HEK293 (cell line): ENCODE measurements around the gene COPZ1.

Experiments used
- WT1 ChIP-seq: fragments of 450-650 bp; formaldehyde crosslinking; IDR thresholded peaks from 2 replicates; pipeline ENCODE4 v1.5.1; 2016; ENCODE audit warnings: missing biosample characterization, missing genetic modification characterization
- TF ChIP-seq, protein P1 (sequence below): fragments of 450-650 bp; formaldehyde crosslinking; IDR thresholded peaks from 2 replicates; pipeline ENCODE4 v1.5.1; 2016; ENCODE audit warnings: missing biosample characterization, missing genetic modification characterization

DNA sequence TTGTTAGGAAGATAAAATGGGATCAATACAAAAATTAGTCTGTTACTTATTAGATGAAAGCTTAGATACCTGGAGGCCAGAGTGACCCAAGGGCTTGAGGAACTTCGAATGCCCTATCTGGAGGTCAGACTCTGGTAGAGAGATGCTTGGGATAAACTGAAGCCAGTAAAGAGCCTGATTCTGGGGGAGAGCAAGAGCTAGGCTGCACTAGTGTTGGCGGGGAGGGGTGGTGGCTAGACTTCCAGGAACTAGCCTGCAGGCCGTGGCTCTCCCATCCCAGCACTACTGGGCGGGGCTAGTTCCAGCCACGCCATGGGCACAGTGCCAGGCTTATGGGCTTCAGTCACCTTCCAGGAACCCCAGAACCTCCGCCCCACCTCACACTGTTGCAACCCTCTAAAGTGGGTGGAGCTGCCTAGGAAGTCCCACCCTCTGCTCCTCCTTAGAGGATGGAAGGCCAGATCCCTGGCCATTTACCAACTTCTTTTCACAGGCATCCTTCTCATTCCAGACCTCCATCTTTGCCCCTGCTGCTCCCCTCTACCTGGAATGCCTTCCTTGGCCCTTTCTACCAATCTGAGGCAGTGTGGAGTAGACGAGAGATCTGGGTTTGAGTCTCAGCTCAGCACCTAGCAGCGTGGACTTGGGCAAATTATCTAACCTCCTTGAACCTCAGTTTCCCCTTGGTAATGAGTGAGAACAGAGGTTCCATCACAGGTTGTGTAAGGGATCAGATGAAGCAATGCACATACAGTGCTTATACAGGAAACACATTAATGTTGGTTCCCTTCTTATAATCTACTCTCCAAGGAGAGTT, 17.8 kb upstream of the COPZ1 start:
- TF ChIP-seq, protein P1, sequence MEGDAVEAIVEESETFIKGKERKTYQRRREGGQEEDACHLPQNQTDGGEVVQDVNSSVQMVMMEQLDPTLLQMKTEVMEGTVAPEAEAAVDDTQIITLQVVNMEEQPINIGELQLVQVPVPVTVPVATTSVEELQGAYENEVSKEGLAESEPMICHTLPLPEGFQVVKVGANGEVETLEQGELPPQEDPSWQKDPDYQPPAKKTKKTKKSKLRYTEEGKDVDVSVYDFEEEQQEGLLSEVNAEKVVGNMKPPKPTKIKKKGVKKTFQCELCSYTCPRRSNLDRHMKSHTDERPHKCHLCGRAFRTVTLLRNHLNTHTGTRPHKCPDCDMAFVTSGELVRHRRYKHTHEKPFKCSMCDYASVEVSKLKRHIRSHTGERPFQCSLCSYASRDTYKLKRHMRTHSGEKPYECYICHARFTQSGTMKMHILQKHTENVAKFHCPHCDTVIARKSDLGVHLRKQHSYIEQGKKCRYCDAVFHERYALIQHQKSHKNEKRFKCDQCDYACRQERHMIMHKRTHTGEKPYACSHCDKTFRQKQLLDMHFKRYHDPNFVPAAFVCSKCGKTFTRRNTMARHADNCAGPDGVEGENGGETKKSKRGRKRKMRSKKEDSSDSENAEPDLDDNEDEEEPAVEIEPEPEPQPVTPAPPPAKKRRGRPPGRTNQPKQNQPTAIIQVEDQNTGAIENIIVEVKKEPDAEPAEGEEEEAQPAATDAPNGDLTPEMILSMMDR (tag by site-specific recombination) = no peak
- TF ChIP-seq WT1 (tag by site-specific recombination) = no peak
